GM12878 (cell line): ENCODE measurements around the gene RRAGD. TPM values are rescaled to one million over a fixed set of nuclear protein-coding genes. Genes with fewer than 3 reads are reported as not detected.

Experiments used
- BACH1 ChIP-seq: fragments of 450-650 bp; IDR thresholded peaks from 2 replicates; pipeline ENCODE4 v1.6.1; 2017; ENCODE audit warnings: mild to moderate bottlenecking, borderline replicate concordance
- CEBPB ChIP-seq, 2 experiments: fragments of 150-350 bp in 1 of 2; IDR thresholded peaks; 2 replicates each; pipeline ENCODE4 v1.6.1; 2012 to 2014; ENCODE audit warnings: low read depth in 2 of 2, low read length in 2 of 2, borderline replicate concordance in 1 of 2, inconsistent platforms in 1 of 2
- HDGF ChIP-seq: fragments of 450-650 bp; IDR thresholded peaks from 2 replicates; pipeline ENCODE4 v1.6.1; 2016; ENCODE audit warnings: antibody characterized with exemption
- IRF5 ChIP-seq: fragments of 450-650 bp; IDR thresholded peaks from 2 replicates; pipeline ENCODE4 v1.6.1; 2017; ENCODE audit warnings: borderline replicate concordance
- KAT2A ChIP-seq: conservative IDR thresholded peaks from 2 replicates; pipeline ENCODE4 v1.6.1; 2011; ENCODE audit warnings: low read depth, low read length; ENCODE audit not compliant: control insufficient read depth
- MXI1 ChIP-seq: fragments of 150-350 bp; IDR thresholded peaks from 2 replicates; pipeline ENCODE4 v1.6.1; 2011; ENCODE audit warnings: low read depth, mild to moderate bottlenecking, inconsistent platforms, low read length, improper control_type of control experiment
- MYB ChIP-seq: fragments of 150-350 bp; IDR thresholded peaks from 2 replicates; pipeline ENCODE4 v1.6.1; 2014; ENCODE audit warnings: mild to moderate bottlenecking, low read depth, low read length, borderline replicate concordance
- MYC ChIP-seq: IDR thresholded peaks from 2 replicates; pipeline ENCODE4 v1.6.1; 2011; ENCODE audit warnings: mild to moderate bottlenecking, low read length, moderate library complexity, inconsistent platforms; ENCODE audit not compliant: insufficient read depth, insufficient replicate concordance, insufficient read length, severe bottlenecking
- NFYA ChIP-seq: IDR thresholded peaks from 2 replicates; pipeline ENCODE4 v1.6.1; 2011; ENCODE audit warnings: low read depth, mild to moderate bottlenecking, low read length, improper control_type of control experiment, borderline replicate concordance
- NFYB ChIP-seq: IDR thresholded peaks from 2 replicates; pipeline ENCODE4 v1.6.1; 2011; ENCODE audit warnings: low read depth, mild to moderate bottlenecking, low read length, improper control_type of control experiment, moderate library complexity; ENCODE audit not compliant: insufficient read depth
- NRF1 ChIP-seq: conservative IDR thresholded peaks from 2 replicates; pipeline ENCODE4 v1.6.1; 2011; ENCODE audit warnings: mild to moderate bottlenecking, low read depth, low read length, improper control_type of control experiment
- PRDM15 ChIP-seq: fragments of 450-650 bp; formaldehyde crosslinking; IDR thresholded peaks from 2 replicates; pipeline ENCODE4 v1.4.0; 2020; ENCODE audit warnings: mild to moderate bottlenecking, moderate library complexity
- RAD21 ChIP-seq: IDR thresholded peaks from 2 replicates; pipeline ENCODE4 v1.6.1; 2011; ENCODE audit warnings: mild to moderate bottlenecking, low read depth, low read length, moderate library complexity; ENCODE audit not compliant: insufficient read depth
- SIN3A ChIP-seq: IDR thresholded peaks from 2 replicates; pipeline ENCODE4 v1.6.1; 2012; ENCODE audit warnings: low read depth, low read length, improper control_type of control experiment
- TAF1 ChIP-seq: IDR thresholded peaks from 2 replicates; pipeline ENCODE4 v1.6.1; 2011; ENCODE audit warnings: mild to moderate bottlenecking, low read depth, low read length, borderline replicate concordance
- ZBTB40 ChIP-seq: fragments of 450-650 bp; IDR thresholded peaks from 2 replicates; pipeline ENCODE4 v1.6.1; 2016; ENCODE audit warnings: mild to moderate bottlenecking, moderate library complexity, borderline replicate concordance
- ZNF24 ChIP-seq: fragments of 450-650 bp; IDR thresholded peaks from 2 replicates; pipeline ENCODE4 v1.6.1; 2017; ENCODE audit warnings: antibody characterized with exemption, mild to moderate bottlenecking
- ZNF622 ChIP-seq: fragments of 450-650 bp; IDR thresholded peaks from 2 replicates; pipeline ENCODE4 v1.6.1; 2017; ENCODE audit warnings: mild to moderate bottlenecking, inconsistent platforms
- polyA plus RNA-seq, 11 experiments: library from polyadenylated mRNA; depleted of rRNA in 4 of 11; unstranded in 6 of 11; stranded (reverse) in 5 of 11; fragments of >200 nt; fragmentation: Nextera tagmentation in 4 of 11; fragmentation: Illumina TruSeq in 1 of 11; extraction: Ambion mirVana in 4 of 11; extraction: Trizol in 1 of 11; gene quantifications; 1 replicate in 1 of 11; 2 replicates in 10 of 11; pipeline versions ENCODE4 v1.2.1 to v1.2.3, GENCODE V29; 2011 to 2016; ENCODE audit warnings: inconsistent platforms in 2 of 11, missing spikeins in 2 of 11, low read depth in 1 of 11
- total RNA-seq, 4 experiments: library from RNA; depleted of rRNA in 3 of 4; stranded (reverse); fragments of >200 nt in 3 of 4; fragmentation: Illumina TruSeq in 1 of 4; extraction: Trizol in 1 of 4; gene quantifications; 2 replicates each; pipeline versions ENCODE4 v1.2.1 to v1.2.3, GENCODE V29; 2013 to 2021
- TF ChIP-seq, protein P1 (sequence below): fragments of 450-650 bp; IDR thresholded peaks from 2 replicates; pipeline ENCODE4 v1.6.1; 2018; ENCODE audit warnings: borderline replicate concordance, mild to moderate bottlenecking; ENCODE audit not compliant: partially characterized antibody

The RRAGD gene
- total and polyA plus RNA-seq, 10 of the 15 experiments (the other 5 are each of a cell fraction or from before 2014, with no cell fraction given), result 4.6 to 17.4 (median 8.5) TPM

GRCh38 chr6:89357390-89357789, 54.7 kb downstream of the RRAGD start (continued):
- TF ChIP-seq CEBPB (IDR thresholded peaks at IDR 0.05; ENCODE audit: borderline replicate concordance in 1 of 2, low read depth in 2 of 2, low read length in 2 of 2) (no peak), KAT2A (no peak), BACH1 (no peak), NRF1 (no peak), RAD21 (no peak), PRDM15 (CRISPR knock-in tag) (no peak), MXI1 (no peak), ZBTB40 (no peak), MYB (0 out of 2 replicates have a peak, but pooled peaks have one; percentile 35), SIN3A (no peak), IRF5 (no peak), MYC (no peak), NFYA (no peak), HDGF (no peak), ZNF622 (no peak), NFYB (no peak), TAF1 (no peak), ZNF24 (peak; percentile 88)
- TF ChIP-seq, protein P1, sequence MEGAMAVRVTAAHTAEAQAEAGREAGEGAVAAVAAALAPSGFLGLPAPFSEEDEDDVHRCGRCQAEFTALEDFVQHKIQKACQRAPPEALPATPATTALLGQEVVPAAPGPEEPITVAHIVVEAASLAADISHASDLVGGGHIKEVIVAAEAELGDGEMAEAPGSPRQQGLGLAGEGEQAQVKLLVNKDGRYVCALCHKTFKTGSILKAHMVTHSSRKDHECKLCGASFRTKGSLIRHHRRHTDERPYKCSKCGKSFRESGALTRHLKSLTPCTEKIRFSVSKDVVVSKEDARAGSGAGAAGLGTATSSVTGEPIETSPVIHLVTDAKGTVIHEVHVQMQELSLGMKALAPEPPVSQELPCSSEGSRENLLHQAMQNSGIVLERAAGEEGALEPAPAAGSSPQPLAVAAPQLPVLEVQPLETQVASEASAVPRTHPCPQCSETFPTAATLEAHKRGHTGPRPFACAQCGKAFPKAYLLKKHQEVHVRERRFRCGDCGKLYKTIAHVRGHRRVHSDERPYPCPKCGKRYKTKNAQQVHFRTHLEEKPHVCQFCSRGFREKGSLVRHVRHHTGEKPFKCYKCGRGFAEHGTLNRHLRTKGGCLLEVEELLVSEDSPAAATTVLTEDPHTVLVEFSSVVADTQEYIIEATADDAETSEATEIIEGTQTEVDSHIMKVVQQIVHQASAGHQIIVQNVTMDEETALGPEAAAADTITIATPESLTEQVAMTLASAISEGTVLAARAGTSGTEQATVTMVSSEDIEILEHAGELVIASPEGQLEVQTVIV, result no peak
